PC-3 (cell line): ENCODE results near the gene YPEL1.

Experiments
- EZH2 ChIP-seq: fragments of 300-600 bp; sonication (generic); IDR thresholded peaks from one replicate; pipeline ENCODE4 v1.6.1; 2017; ENCODE audit warnings: antibody characterized with exemption, mild to moderate bottlenecking, low read length; ENCODE audit not compliant: unreplicated experiment
- EZH2phosphoT487 ChIP-seq: fragments of 300-600 bp; sonication (generic); IDR thresholded peaks from 2 replicates; pipeline ENCODE4 v1.6.1; 2018; ENCODE audit warnings: mild to moderate bottlenecking, antibody characterized with exemption, low read length, borderline replicate concordance
- TF ChIP-seq, protein P1 (sequence below): fragments of 300-600 bp; sonication (generic); conservative IDR thresholded peaks from 2 replicates; pipeline ENCODE4 v1.5.1; 2017; ENCODE audit warnings: antibody characterized with exemption, low read depth, mild to moderate bottlenecking, low read length

- TF ChIP-seq, protein P1, sequence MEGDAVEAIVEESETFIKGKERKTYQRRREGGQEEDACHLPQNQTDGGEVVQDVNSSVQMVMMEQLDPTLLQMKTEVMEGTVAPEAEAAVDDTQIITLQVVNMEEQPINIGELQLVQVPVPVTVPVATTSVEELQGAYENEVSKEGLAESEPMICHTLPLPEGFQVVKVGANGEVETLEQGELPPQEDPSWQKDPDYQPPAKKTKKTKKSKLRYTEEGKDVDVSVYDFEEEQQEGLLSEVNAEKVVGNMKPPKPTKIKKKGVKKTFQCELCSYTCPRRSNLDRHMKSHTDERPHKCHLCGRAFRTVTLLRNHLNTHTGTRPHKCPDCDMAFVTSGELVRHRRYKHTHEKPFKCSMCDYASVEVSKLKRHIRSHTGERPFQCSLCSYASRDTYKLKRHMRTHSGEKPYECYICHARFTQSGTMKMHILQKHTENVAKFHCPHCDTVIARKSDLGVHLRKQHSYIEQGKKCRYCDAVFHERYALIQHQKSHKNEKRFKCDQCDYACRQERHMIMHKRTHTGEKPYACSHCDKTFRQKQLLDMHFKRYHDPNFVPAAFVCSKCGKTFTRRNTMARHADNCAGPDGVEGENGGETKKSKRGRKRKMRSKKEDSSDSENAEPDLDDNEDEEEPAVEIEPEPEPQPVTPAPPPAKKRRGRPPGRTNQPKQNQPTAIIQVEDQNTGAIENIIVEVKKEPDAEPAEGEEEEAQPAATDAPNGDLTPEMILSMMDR, result no peak
- TF ChIP-seq EZH2 (no peak), EZH2phosphoT487 (no peak)
Measured at GRCh38 chr22:21694394-21694793, 41.2 kb downstream of the YPEL1 start.
